Keratinocyte (primary cell): Measurements from ENCODE around the gene ARFIP1. TPM values are rescaled to one million over a fixed set of nuclear protein-coding genes. Genes with fewer than 3 reads are reported as not detected.

Experiments used
- DNase-seq: peaks from one replicate; pipeline ENCODE4 v3.0.0-alpha.2; 2011; ENCODE audit warnings: low read depth, missing footprints, low spot score
- FAIRE-seq: peaks from 2 replicates; lab custom pipeline; 2011; peaks lifted over from hg19 to GRCh38; lab: Jason Lieb, UNC
- H2AFZ ChIP-seq: 2 replicates; pipeline ENCODE4 v1.6.0; 2012; ENCODE audit warnings: low read length, control low read depth, inconsistent platforms; ENCODE audit not compliant: control insufficient read depth
- H3K27ac ChIP-seq: 2 replicates; pipeline ENCODE4 v1.5.1; 2011; ENCODE audit warnings: low read length; ENCODE audit not compliant: control insufficient read depth, insufficient read depth
- H3K27me3 ChIP-seq: 3 replicates; pipeline ENCODE4 v1.6.0; 2011; ENCODE audit warnings: low read length; ENCODE audit not compliant: control insufficient read depth, insufficient read depth; ENCODE audit errors: extremely low read depth
- H3K36me3 ChIP-seq, 2 experiments: 2 replicates in 1 of 2; 3 replicates in 1 of 2; pipeline ENCODE4 v1.5.1; 2011; ENCODE audit warnings: low read length in 2 of 2, mild to moderate bottlenecking in 1 of 2; ENCODE audit not compliant: control insufficient read depth in 2 of 2, insufficient read depth in 2 of 2; ENCODE audit errors: extremely low read depth in 1 of 2
- H3K4me1 ChIP-seq: 3 replicates; pipeline ENCODE4 v1.5.1; 2011; ENCODE audit warnings: low read length; ENCODE audit not compliant: control insufficient read depth, insufficient read depth; ENCODE audit errors: extremely low read depth
- H3K4me2 ChIP-seq: 3 replicates; pipeline ENCODE4 v1.6.0; 2011; ENCODE audit warnings: low read depth, low read length; ENCODE audit not compliant: control insufficient read depth, insufficient read depth; ENCODE audit errors: extremely low read depth
- H3K4me3 ChIP-seq, 3 experiments: fragments of 200-600 bp in 1 of 3; sonication (generic) in 1 of 3; 2 replicates in 2 of 3; 3 replicates in 1 of 3; pipeline ENCODE4 v1.5.1; 2011 to 2016; ENCODE audit warnings: low read length in 3 of 3, mild to moderate bottlenecking in 3 of 3, control low read depth in 2 of 3, inconsistent platforms in 1 of 3, low read depth in 1 of 3, mixed read lengths in 1 of 3, mixed run types in 1 of 3, moderate library complexity in 1 of 3; ENCODE audit not compliant: control insufficient read depth in 2 of 3, insufficient read depth in 2 of 3; ENCODE audit errors: extremely low read depth in 1 of 3
- H3K79me2 ChIP-seq: 2 replicates; pipeline ENCODE4 v1.6.0; 2012; ENCODE audit warnings: low read length; ENCODE audit not compliant: control insufficient read depth, insufficient read depth
- H3K9ac ChIP-seq: 3 replicates; pipeline ENCODE4 v1.6.0; 2011; ENCODE audit warnings: low read length; ENCODE audit not compliant: control insufficient read depth, insufficient read depth; ENCODE audit errors: extremely low read depth
- H3K9me1 ChIP-seq: 3 replicates; pipeline ENCODE4 v1.6.0; 2011; ENCODE audit warnings: low read length; ENCODE audit not compliant: control insufficient read depth, insufficient read depth; ENCODE audit errors: extremely low read depth
- H3K9me3 ChIP-seq: 2 replicates; pipeline ENCODE4 v1.5.1; 2012; ENCODE audit warnings: low read depth, low read length; ENCODE audit not compliant: control insufficient read depth
- H4K20me1 ChIP-seq: 3 replicates; pipeline ENCODE4 v1.6.0; 2011; ENCODE audit warnings: low read length; ENCODE audit not compliant: control insufficient read depth, insufficient read depth; ENCODE audit errors: extremely low read depth
- EZH2 ChIP-seq: IDR thresholded peaks from one replicate; pipeline ENCODE4 v1.6.1; 2012; ENCODE audit warnings: inconsistent platforms, mild to moderate bottlenecking, low read length, moderate library complexity
- dilution Hi-C: fragments of 300-500 bp; cut with MboI; formaldehyde crosslinking; loops from one replicate; pipeline ENCODE4 v1.7.0; 2020; ENCODE audit warnings: low sequenced_read_pairs; ENCODE audit not compliant: extremely low pct_ligation_motif_present
- polyA plus RNA-seq, 5 experiments: library from polyadenylated mRNA; depleted of rRNA in 3 of 5; stranded (reverse) in 3 of 5; stranded (forward) in 1 of 5; unstranded in 1 of 5; fragments of >200 nt; gene quantifications; 1 replicate in 1 of 5; 2 replicates in 3 of 5; 3 replicates in 1 of 5; pipeline versions ENCODE4 v1.2.1 to v1.2.3, GENCODE V29; 2011 to 2012; ENCODE audit warnings: missing spikeins in 2 of 5, low read depth in 1 of 5, low replicate concordance in 1 of 5
- TF ChIP-seq, protein P1 (sequence below), 3 experiments: IDR thresholded peaks in 1 of 3; conservative IDR thresholded peaks in 1 of 3; optimal IDR thresholded peaks in 1 of 3; 2 replicates in 2 of 3; 3 replicates in 1 of 3; pipeline versions ENCODE3 to v1.5.1; 2011; ENCODE audit warnings: low read length in 3 of 3, mild to moderate bottlenecking in 3 of 3, moderate library complexity in 2 of 3, control low read depth in 1 of 3, inconsistent platforms in 1 of 3; ENCODE audit not compliant: insufficient read depth in 2 of 3; ENCODE audit errors: extremely low read depth in 1 of 3

The ARFIP1 gene
- polyA plus RNA-seq, 1 donor (not counting 4 experiments of a cell fraction or from before 2014, with no cell fraction given) = 44.4 TPM

DNA sequence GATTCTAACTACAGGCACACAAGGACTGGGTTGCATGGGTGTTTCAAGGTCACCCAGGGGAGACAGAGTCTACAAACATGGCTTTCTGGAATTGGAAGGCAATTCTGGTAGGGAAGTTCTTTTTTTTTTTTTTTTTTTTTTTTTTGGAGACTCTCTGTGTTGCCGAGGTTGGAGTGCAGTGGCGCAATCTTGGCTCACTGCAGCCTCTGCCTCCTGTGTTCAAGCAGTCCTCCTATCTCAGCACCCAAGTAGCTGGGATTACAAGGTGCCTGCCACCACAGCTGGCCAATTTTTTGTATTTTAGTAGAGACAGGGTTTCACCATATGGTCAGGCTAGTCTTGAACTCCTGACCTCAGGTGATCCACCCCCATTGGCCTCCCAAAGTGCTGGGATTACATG lies 140.1 kb downstream of the ARFIP1 start:
- Histone ChIP-seq H3K4me1 (no peaks in the 10 kb centered on the region), H3K9me1 (no peaks in the 10 kb centered on the region), H4K20me1 (no peaks in the 10 kb centered on the region), H3K27me3 (no peaks in the 10 kb centered on the region), H2AFZ (no peak overlapping the region), H3K9ac (no peak overlapping the region), H3K27ac (no peak overlapping the region), H3K36me3 (no peaks in the 10 kb centered on the region), H3K4me2 (no peak overlapping the region), H3K4me3 (no peak overlapping the region), H3K79me2 (no peaks in the 10 kb centered on the region), H3K9me3 (no peaks in the 10 kb centered on the region)
- no peak for TF ChIP-seq EZH2
- dilution Hi-C loops = no loop called here
- DNase-seq (no peak), FAIRE-seq (no peak)

GRCh38 chr4:152920768-152921167 lies 141.0 kb downstream of the ARFIP1 start:
- no peak for TF ChIP-seq EZH2
- TF ChIP-seq, protein P1, sequence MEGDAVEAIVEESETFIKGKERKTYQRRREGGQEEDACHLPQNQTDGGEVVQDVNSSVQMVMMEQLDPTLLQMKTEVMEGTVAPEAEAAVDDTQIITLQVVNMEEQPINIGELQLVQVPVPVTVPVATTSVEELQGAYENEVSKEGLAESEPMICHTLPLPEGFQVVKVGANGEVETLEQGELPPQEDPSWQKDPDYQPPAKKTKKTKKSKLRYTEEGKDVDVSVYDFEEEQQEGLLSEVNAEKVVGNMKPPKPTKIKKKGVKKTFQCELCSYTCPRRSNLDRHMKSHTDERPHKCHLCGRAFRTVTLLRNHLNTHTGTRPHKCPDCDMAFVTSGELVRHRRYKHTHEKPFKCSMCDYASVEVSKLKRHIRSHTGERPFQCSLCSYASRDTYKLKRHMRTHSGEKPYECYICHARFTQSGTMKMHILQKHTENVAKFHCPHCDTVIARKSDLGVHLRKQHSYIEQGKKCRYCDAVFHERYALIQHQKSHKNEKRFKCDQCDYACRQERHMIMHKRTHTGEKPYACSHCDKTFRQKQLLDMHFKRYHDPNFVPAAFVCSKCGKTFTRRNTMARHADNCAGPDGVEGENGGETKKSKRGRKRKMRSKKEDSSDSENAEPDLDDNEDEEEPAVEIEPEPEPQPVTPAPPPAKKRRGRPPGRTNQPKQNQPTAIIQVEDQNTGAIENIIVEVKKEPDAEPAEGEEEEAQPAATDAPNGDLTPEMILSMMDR (optimal IDR thresholded peaks at IDR 0.05 in 1 of 3, IDR thresholded peaks at IDR 0.05 in 1 of 3, conservative IDR thresholded peaks at IDR 0.05 in 1 of 3; ENCODE audit: extremely low read depth in 1 of 3, insufficient read depth in 2 of 3, low read length in 3 of 3) = no peak
- H3K4me1 ChIP-seq = no peaks in the 10 kb centered on the region
- H4K20me1 ChIP-seq = no peaks in the 10 kb centered on the region
- H3K9me3 ChIP-seq = no peaks in the 10 kb centered on the region
- H3K27ac ChIP-seq = no peak overlapping the region
- no peaks in the 10 kb centered on the region for H3K36me3 ChIP-seq
- no peak overlapping the region for H3K4me2 ChIP-seq
- DNase-seq (peak; percentile 9), FAIRE-seq (no peak)
- no peak overlapping the region for H3K9ac ChIP-seq
- no peaks in the 10 kb centered on the region for H3K79me2 ChIP-seq
- H3K9me1 ChIP-seq = no peaks in the 10 kb centered on the region
- no peak overlapping the region for H2AFZ ChIP-seq
- no peaks in the 10 kb centered on the region for H3K27me3 ChIP-seq
- H3K4me3 ChIP-seq = no peak overlapping the region
- dilution Hi-C loops = no loop called here

DNA sequence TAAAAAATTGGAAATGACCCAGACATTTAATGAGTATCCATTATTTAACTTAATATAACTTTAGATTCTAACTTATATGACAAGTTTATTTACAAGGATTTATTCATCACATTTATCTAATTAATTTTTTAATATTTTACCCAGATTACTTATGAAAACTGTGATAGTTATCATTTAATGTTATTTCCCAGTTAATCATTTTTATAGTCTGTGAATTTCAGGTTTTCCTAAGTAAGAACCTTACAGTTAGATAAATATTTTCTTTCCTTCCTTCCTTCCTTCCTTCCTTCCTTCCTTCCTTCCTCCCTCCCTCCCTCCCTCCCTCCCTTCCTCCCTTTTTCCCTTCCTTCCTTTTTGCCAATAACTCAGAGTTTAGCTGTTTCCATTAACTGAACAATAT lies 141.5 kb downstream of the ARFIP1 start:
- Histone ChIP-seq H3K4me3 (no peak overlapping the region), H3K4me1 (no peaks in the 10 kb centered on the region), H3K36me3 (no peaks in the 10 kb centered on the region), H3K9me1 (no peaks in the 10 kb centered on the region), H3K9ac (no peak overlapping the region), H4K20me1 (no peaks in the 10 kb centered on the region), H3K4me2 (no peak overlapping the region), H3K27ac (no peak overlapping the region), H3K27me3 (no peaks in the 10 kb centered on the region), H3K9me3 (no peaks in the 10 kb centered on the region), H2AFZ (no peak overlapping the region), H3K79me2 (no peaks in the 10 kb centered on the region)
- FAIRE-seq (no peak), DNase-seq (no peak)
- TF ChIP-seq, protein P1 (optimal IDR thresholded peaks at IDR 0.05 in 1 of 3, IDR thresholded peaks at IDR 0.05 in 1 of 3, conservative IDR thresholded peaks at IDR 0.05 in 1 of 3; ENCODE audit: extremely low read depth in 1 of 3, insufficient read depth in 2 of 3, low read length in 3 of 3) = no peak
- TF ChIP-seq EZH2 = no peak
- dilution Hi-C loops = no loop called here
